HG03280 (cell line): ENCODE measurements around the gene ELK3.

Experiments used
- ATAC-seq: cut with Tn5 transposase; IDR thresholded peaks from one replicate; pipeline ENCODE4 v1.9.1; 2021; ENCODE audit warnings: mild to moderate bottlenecking, moderate library complexity; ENCODE audit not compliant: unreplicated experiment

ELK3 gene

GRCh38 chr12:96193725-96194575 is at the start of gene ELK3:
ELK3 (plus strand) TSS chr12:96194375.
- ATAC-seq = peak; percentile 42

- no peak for ATAC-seq
Measured at GRCh38 chr12:96146747-96147146, 47.4 kb upstream of the ELK3 start.

- no peak for ATAC-seq
Measured at GRCh38 chr12:96150442-96150841, 43.7 kb upstream of the ELK3 start.

GRCh38 chr12:96152164-96152563 is 42.0 kb upstream of the ELK3 start:
- no peak for ATAC-seq

- no peak for ATAC-seq
Measured at GRCh38 chr12:96153131-96153725, 40.9 kb upstream of the ELK3 start.

GRCh38 chr12:96155181-96155580 is 39.0 kb upstream of the ELK3 start:
- no peak for ATAC-seq

GRCh38 chr12:96155781-96156180 is 38.4 kb upstream of the ELK3 start:
- no peak for ATAC-seq

- ATAC-seq = no peak
Measured at GRCh38 chr12:96156211-96156610, 38.0 kb upstream of the ELK3 start.

- no peak for ATAC-seq
Measured at GRCh38 chr12:96157427-96157826, 36.7 kb upstream of the ELK3 start.

GRCh38 chr12:96164951-96165811 is 29.0 kb upstream of the ELK3 start:
- no peak for ATAC-seq

GRCh38 chr12:96166765-96167164 is 27.4 kb upstream of the ELK3 start:
- ATAC-seq = no peak

GRCh38 chr12:96167492-96167891 is 26.7 kb upstream of the ELK3 start:
- no peak for ATAC-seq

- ATAC-seq = no peak
Measured at GRCh38 chr12:96170328-96170727, 23.8 kb upstream of the ELK3 start.

- ATAC-seq = no peak
Measured at GRCh38 chr12:96170762-96171161, 23.4 kb upstream of the ELK3 start.

- ATAC-seq = no peak
Measured at GRCh38 chr12:96171905-96172304, 22.3 kb upstream of the ELK3 start.

GRCh38 chr12:96172981-96173380 is 21.2 kb upstream of the ELK3 start:
- no peak for ATAC-seq

- no peak for ATAC-seq
Measured at GRCh38 chr12:96176575-96176974, 17.6 kb upstream of the ELK3 start.

- no peak for ATAC-seq
Measured at GRCh38 chr12:96177013-96177412, 17.2 kb upstream of the ELK3 start.

- no peak for ATAC-seq
Measured at GRCh38 chr12:96183734-96184370, 10.3 kb upstream of the ELK3 start.

GRCh38 chr12:96185914-96186313 is 8.3 kb upstream of the ELK3 start:
- ATAC-seq = no peak
